ENCODE data around the gene NPR2. TPM values are rescaled to one million over a fixed set of nuclear protein-coding genes. Genes with fewer than 3 reads are reported as not detected.

The NPR2 gene
- total and polyA plus RNA-seq, 2 of the 13 experiments (the other 11 are each of a cell fraction or from before 2014, with no cell fraction given), result 7.4 to 9.4 TPM

DNA sequence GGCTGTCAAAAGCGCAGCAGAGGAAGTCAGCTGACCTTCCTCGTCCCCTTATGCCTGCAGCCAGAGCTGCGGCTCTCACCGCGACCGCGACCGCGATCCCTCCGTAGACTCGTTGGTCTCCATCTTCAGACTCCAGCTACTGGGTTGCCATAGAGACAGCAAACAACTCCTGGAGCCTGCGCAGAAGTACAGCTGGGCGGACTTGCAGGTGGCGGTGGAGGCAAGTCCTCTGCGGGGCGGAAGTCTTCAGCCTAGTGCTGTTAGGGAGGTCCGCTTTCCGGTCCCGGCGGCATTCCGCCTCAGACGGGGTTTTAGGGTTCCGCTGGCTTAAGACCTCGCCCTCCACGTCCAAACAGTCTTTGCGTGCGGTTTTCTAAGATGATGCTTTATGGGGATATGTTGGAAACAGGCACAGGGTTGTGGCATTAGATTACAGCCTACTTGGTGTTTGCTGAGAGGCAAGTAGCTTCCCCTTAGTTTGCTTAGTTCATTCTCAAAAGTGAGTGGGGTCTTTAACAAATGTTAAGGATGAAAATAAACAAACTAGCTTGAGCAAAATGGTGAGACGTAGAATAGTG is 20.7 kb downstream of the NPR2 start, which contains the start of gene SPAG8 (continued):
- TF ChIP-seq, protein P1, sequence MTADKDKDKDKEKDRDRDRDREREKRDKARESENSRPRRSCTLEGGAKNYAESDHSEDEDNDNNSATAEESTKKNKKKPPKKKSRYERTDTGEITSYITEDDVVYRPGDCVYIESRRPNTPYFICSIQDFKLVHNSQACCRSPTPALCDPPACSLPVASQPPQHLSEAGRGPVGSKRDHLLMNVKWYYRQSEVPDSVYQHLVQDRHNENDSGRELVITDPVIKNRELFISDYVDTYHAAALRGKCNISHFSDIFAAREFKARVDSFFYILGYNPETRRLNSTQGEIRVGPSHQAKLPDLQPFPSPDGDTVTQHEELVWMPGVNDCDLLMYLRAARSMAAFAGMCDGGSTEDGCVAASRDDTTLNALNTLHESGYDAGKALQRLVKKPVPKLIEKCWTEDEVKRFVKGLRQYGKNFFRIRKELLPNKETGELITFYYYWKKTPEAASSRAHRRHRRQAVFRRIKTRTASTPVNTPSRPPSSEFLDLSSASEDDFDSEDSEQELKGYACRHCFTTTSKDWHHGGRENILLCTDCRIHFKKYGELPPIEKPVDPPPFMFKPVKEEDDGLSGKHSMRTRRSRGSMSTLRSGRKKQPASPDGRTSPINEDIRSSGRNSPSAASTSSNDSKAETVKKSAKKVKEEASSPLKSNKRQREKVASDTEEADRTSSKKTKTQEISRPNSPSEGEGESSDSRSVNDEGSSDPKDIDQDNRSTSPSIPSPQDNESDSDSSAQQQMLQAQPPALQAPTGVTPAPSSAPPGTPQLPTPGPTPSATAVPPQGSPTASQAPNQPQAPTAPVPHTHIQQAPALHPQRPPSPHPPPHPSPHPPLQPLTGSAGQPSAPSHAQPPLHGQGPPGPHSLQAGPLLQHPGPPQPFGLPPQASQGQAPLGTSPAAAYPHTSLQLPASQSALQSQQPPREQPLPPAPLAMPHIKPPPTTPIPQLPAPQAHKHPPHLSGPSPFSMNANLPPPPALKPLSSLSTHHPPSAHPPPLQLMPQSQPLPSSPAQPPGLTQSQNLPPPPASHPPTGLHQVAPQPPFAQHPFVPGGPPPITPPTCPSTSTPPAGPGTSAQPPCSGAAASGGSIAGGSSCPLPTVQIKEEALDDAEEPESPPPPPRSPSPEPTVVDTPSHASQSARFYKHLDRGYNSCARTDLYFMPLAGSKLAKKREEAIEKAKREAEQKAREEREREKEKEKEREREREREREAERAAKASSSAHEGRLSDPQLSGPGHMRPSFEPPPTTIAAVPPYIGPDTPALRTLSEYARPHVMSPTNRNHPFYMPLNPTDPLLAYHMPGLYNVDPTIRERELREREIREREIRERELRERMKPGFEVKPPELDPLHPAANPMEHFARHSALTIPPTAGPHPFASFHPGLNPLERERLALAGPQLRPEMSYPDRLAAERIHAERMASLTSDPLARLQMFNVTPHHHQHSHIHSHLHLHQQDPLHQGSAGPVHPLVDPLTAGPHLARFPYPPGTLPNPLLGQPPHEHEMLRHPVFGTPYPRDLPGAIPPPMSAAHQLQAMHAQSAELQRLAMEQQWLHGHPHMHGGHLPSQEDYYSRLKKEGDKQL (CRISPR knock-in tag; IDR thresholded peaks at IDR 0.05; ENCODE audit: low read depth), result no peak
- TF ChIP-seq KMT2A (CRISPR knock-in tag; IDR thresholded peaks at IDR 0.05), result peak; percentile 42; the same call in 1 of the 2 replicates
- TF ChIP-seq ZNF253 (CRISPR knock-in tag; IDR thresholded peaks at IDR 0.05; ENCODE audit: borderline replicate concordance), result no peak
- TF ChIP-seq MAF1 (CRISPR knock-in tag; IDR thresholded peaks at IDR 0.05; ENCODE audit: borderline replicate concordance), result no peak
- TF ChIP-seq ARNT2 (CRISPR knock-in tag; IDR thresholded peaks at IDR 0.05; ENCODE audit: low read depth), result no peak
- TF ChIP-seq ZFP41 (CRISPR knock-in tag; IDR thresholded peaks at IDR 0.05; ENCODE audit: borderline replicate concordance), result no peak
- TF ChIP-seq, protein P2, sequence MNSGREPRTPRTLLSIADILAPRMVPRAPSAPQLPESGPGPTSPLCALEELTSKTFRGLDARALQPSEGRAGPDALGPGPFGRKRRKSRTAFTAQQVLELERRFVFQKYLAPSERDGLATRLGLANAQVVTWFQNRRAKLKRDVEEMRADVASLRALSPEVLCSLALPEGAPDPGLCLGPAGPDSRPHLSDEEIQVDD (CRISPR knock-in tag; IDR thresholded peaks at IDR 0.05; ENCODE audit: borderline replicate concordance), result no peak
- 0 out of 2 replicates have a peak, but pooled peaks have one; percentile 24 for TF ChIP-seq FOXO1 (CRISPR knock-in tag; IDR thresholded peaks at IDR 0.05)
- TF ChIP-seq, protein P3, sequence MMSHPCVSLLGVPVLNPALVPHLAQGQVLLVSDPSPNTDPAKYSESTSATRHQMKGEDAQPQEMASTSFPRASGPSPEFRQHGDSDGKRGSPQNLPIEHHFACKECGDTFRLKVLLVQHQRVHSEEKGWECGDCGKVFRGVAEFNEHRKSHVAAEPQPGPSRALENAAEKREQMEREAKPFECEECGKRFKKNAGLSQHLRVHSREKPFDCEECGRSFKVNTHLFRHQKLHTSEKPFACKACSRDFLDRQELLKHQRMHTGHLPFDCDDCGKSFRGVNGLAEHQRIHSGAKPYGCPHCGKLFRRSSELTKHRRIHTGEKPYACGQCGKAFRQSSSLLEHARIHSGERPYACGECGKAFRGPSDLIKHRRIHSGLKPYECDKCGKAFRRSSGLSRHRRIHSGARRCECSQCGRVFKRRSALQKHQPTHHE (CRISPR knock-in tag; IDR thresholded peaks at IDR 0.05; ENCODE audit: borderline replicate concordance), result no peak
- no peak for TF ChIP-seq ZFYVE20 (CRISPR knock-in tag; IDR thresholded peaks at IDR 0.05; ENCODE audit: borderline replicate concordance, low read depth)
- no peak for TF ChIP-seq FOXM1 (CRISPR knock-in tag; IDR thresholded peaks at IDR 0.05)
- TF ChIP-seq, protein P4, sequence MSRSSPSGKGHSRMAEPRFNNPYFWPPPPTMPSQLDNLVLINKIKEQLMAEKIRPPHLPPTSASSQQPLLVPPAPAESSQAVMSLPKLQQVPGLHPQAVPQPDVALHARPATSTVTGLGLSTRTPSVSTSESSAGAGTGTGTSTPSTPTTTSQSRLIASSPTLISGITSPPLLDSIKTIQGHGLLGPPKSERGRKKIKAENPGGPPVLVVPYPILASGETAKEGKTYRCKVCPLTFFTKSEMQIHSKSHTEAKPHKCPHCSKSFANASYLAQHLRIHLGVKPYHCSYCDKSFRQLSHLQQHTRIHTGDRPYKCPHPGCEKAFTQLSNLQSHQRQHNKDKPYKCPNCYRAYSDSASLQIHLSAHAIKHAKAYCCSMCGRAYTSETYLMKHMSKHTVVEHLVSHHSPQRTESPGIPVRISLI (CRISPR knock-in tag; IDR thresholded peaks at IDR 0.05; ENCODE audit: borderline replicate concordance), result no peak
- TF ChIP-seq, protein P5, sequence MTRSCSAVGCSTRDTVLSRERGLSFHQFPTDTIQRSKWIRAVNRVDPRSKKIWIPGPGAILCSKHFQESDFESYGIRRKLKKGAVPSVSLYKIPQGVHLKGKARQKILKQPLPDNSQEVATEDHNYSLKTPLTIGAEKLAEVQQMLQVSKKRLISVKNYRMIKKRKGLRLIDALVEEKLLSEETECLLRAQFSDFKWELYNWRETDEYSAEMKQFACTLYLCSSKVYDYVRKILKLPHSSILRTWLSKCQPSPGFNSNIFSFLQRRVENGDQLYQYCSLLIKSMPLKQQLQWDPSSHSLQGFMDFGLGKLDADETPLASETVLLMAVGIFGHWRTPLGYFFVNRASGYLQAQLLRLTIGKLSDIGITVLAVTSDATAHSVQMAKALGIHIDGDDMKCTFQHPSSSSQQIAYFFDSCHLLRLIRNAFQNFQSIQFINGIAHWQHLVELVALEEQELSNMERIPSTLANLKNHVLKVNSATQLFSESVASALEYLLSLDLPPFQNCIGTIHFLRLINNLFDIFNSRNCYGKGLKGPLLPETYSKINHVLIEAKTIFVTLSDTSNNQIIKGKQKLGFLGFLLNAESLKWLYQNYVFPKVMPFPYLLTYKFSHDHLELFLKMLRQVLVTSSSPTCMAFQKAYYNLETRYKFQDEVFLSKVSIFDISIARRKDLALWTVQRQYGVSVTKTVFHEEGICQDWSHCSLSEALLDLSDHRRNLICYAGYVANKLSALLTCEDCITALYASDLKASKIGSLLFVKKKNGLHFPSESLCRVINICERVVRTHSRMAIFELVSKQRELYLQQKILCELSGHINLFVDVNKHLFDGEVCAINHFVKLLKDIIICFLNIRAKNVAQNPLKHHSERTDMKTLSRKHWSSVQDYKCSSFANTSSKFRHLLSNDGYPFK (CRISPR knock-in tag; IDR thresholded peaks at IDR 0.05; ENCODE audit: borderline replicate concordance), result peak; percentile 93
- TF ChIP-seq, protein P6, sequence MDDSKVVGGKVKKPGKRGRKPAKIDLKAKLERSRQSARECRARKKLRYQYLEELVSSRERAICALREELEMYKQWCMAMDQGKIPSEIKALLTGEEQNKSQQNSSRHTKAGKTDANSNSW (CRISPR knock-in tag; IDR thresholded peaks at IDR 0.05; ENCODE audit: borderline replicate concordance), result no peak
